ENCODE data around the gene PRDM16.

PRDM16 gene

GRCh38 chr1:3183411-3183810, 114.4 kb downstream of the PRDM16 start:
- H2AFZ ChIP-seq (ENCODE audit: low read length) = no peak overlapping the region
- no peaks in the 10 kb centered on the region for H3K79me2 ChIP-seq (ENCODE audit: insufficient read depth, low read length)
- no peak overlapping the region for H3K4me3 ChIP-seq (ENCODE audit: low read length, poor library complexity, severe bottlenecking)
- peaks cover 3% of the 10 kb centered on the region; the same call in 1 of the 2 replicates for H3F3A ChIP-seq (ENCODE audit: low read depth)
- H3K9me3 ChIP-seq (ENCODE audit: insufficient read depth, low read depth, low read length) = no peaks in the 10 kb centered on the region; the same call in 1 of the 2 replicates
- H3K9ac ChIP-seq (ENCODE audit: low read depth, low read length, poor library complexity, severe bottlenecking) = no peak overlapping the region
- no peak overlapping the region for H3K4me2 ChIP-seq (ENCODE audit: low read depth, low read length, poor library complexity, severe bottlenecking)
- no peaks in the 10 kb centered on the region for H4K20me1 ChIP-seq (ENCODE audit: insufficient read depth, low read length, poor library complexity, severe bottlenecking)
- H3K27me3 ChIP-seq (ENCODE audit: insufficient read depth, low read length, poor library complexity, severe bottlenecking) = no peaks in the 10 kb centered on the region
- no peaks in the 10 kb centered on the region for H3K9me2 ChIP-seq (replicated peaks; ENCODE audit: low read depth, low read length)
- peaks cover 3% of the 10 kb centered on the region; the same call in 1 of the 2 replicates for H3K36me3 ChIP-seq (ENCODE audit: insufficient read depth, low read length)
- TF ChIP-seq EZH2phosphoT487 (IDR thresholded peaks at IDR 0.05; ENCODE audit: borderline replicate concordance) = no peak
- TF ChIP-seq, protein P1, sequence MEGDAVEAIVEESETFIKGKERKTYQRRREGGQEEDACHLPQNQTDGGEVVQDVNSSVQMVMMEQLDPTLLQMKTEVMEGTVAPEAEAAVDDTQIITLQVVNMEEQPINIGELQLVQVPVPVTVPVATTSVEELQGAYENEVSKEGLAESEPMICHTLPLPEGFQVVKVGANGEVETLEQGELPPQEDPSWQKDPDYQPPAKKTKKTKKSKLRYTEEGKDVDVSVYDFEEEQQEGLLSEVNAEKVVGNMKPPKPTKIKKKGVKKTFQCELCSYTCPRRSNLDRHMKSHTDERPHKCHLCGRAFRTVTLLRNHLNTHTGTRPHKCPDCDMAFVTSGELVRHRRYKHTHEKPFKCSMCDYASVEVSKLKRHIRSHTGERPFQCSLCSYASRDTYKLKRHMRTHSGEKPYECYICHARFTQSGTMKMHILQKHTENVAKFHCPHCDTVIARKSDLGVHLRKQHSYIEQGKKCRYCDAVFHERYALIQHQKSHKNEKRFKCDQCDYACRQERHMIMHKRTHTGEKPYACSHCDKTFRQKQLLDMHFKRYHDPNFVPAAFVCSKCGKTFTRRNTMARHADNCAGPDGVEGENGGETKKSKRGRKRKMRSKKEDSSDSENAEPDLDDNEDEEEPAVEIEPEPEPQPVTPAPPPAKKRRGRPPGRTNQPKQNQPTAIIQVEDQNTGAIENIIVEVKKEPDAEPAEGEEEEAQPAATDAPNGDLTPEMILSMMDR (conservative IDR thresholded peaks at IDR 0.05; ENCODE audit: low read length) = no peak
- no peaks in the 10 kb centered on the region for H3K4me1 ChIP-seq (ENCODE audit: insufficient read depth, low read length, poor library complexity, severe bottlenecking)

DNA sequence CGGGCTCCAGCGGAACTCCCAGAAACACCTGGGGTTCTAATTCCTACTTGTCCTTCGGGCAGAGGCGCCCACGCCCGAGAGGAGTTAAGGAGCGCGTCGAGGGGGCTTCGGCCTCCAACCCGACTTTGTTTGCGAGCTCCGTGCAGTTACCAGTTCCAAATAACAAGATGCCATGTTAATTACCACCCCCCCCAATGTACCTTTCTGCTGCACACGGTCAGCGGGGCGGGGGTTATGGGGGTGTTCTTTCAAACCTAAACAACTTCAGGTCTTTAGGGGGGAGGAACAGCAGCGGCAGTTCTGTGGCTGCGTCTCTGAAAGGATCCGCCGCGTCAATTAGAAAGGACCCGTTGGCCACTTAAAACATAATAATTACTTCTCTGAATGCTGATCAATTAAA, 114.8 kb downstream of the PRDM16 start:
- Histone ChIP-seq H4K20me1 (ENCODE audit: insufficient read depth, low read length, poor library complexity, severe bottlenecking) (no peaks in the 10 kb centered on the region), H3K79me2 (ENCODE audit: insufficient read depth, low read length) (no peaks in the 10 kb centered on the region), H3K4me1 (ENCODE audit: insufficient read depth, low read length, poor library complexity, severe bottlenecking) (no peaks in the 10 kb centered on the region), H3K36me3 (ENCODE audit: insufficient read depth, low read length) (peaks cover 3% of the 10 kb centered on the region; the same call in 1 of the 2 replicates), H3K4me2 (ENCODE audit: low read depth, low read length, poor library complexity, severe bottlenecking) (no peak overlapping the region), H3K27me3 (ENCODE audit: insufficient read depth, low read length, poor library complexity, severe bottlenecking) (no peaks in the 10 kb centered on the region), H2AFZ (ENCODE audit: low read length) (no peak overlapping the region), H3K9ac (ENCODE audit: low read depth, low read length, poor library complexity, severe bottlenecking) (no peak overlapping the region), H3F3A (ENCODE audit: low read depth) (peaks cover 3% of the 10 kb centered on the region; the same call in 1 of the 2 replicates), H3K9me3 (ENCODE audit: insufficient read depth, low read depth, low read length) (no peaks in the 10 kb centered on the region; the same call in 1 of the 2 replicates), H3K9me2 (replicated peaks; ENCODE audit: low read depth, low read length) (no peaks in the 10 kb centered on the region), H3K4me3 (ENCODE audit: low read length, poor library complexity, severe bottlenecking) (no peak overlapping the region)
- TF ChIP-seq, protein P1 (conservative IDR thresholded peaks at IDR 0.05; ENCODE audit: low read length) = no peak
- no peak for TF ChIP-seq EZH2phosphoT487 (IDR thresholded peaks at IDR 0.05; ENCODE audit: borderline replicate concordance)

DNA sequence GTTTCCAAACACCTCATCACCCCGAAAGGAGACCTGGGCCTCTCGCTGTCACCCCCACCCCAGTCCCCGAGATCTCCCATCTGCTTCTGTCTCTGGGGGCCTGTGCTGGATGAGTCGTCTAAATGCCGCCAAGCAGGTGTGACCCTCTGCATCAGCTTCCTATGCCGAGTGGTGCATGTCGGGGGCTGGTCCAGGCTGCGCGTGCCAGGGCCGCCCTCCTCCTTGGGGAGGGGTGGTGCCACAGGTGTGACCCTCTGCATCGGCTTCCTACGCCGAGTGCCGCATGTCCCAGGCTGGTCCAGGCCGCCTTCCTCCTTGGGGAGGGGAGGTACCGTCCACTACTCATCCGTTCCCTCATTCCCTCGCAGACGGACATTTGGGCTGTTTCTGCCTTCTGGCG, 115.7 kb downstream of the PRDM16 start:
- H3K9me2 ChIP-seq (replicated peaks; ENCODE audit: low read depth, low read length) = no peaks in the 10 kb centered on the region
- TF ChIP-seq EZH2phosphoT487 (IDR thresholded peaks at IDR 0.05; ENCODE audit: borderline replicate concordance) = no peak
- TF ChIP-seq, protein P1 (conservative IDR thresholded peaks at IDR 0.05; ENCODE audit: low read length) = no peak
- no peak overlapping the region for H3K4me2 ChIP-seq (ENCODE audit: low read depth, low read length, poor library complexity, severe bottlenecking)
- H3K27me3 ChIP-seq (ENCODE audit: insufficient read depth, low read length, poor library complexity, severe bottlenecking) = no peaks in the 10 kb centered on the region
- no peak overlapping the region for H3K4me3 ChIP-seq (ENCODE audit: low read length, poor library complexity, severe bottlenecking)
- no peak overlapping the region for H2AFZ ChIP-seq (ENCODE audit: low read length)
- no peak overlapping the region for H3K9ac ChIP-seq (ENCODE audit: low read depth, low read length, poor library complexity, severe bottlenecking)
- no peaks in the 10 kb centered on the region for H3K79me2 ChIP-seq (ENCODE audit: insufficient read depth, low read length)
- peaks cover 3% of the 10 kb centered on the region; the same call in 1 of the 2 replicates for H3K36me3 ChIP-seq (ENCODE audit: insufficient read depth, low read length)
- H3K4me1 ChIP-seq (ENCODE audit: insufficient read depth, low read length, poor library complexity, severe bottlenecking) = no peaks in the 10 kb centered on the region
- no peaks in the 10 kb centered on the region for H4K20me1 ChIP-seq (ENCODE audit: insufficient read depth, low read length, poor library complexity, severe bottlenecking)
- peaks cover 3% of the 10 kb centered on the region; the same call in 1 of the 2 replicates for H3F3A ChIP-seq (ENCODE audit: low read depth)
- no peaks in the 10 kb centered on the region; the same call in 1 of the 2 replicates for H3K9me3 ChIP-seq (ENCODE audit: insufficient read depth, low read depth, low read length)
